B cell (primary cell): ENCODE data around the gene GGACT.

Experiments
- EZH2 ChIP-seq: IDR thresholded peaks from 2 replicates; pipeline ENCODE4 v1.6.1; 2012; ENCODE audit warnings: borderline replicate concordance, low read depth, mild to moderate bottlenecking, moderate library complexity, low read length; ENCODE audit not compliant: insufficient read depth, poor library complexity, severe bottlenecking
- TF ChIP-seq, protein P1 (sequence below): fragments of 200-600 bp; IDR thresholded peaks from one replicate; pipeline ENCODE4 v1.8.0; 2022; ENCODE audit warnings: antibody characterized with exemption, mild to moderate bottlenecking

- TF ChIP-seq, protein P1, sequence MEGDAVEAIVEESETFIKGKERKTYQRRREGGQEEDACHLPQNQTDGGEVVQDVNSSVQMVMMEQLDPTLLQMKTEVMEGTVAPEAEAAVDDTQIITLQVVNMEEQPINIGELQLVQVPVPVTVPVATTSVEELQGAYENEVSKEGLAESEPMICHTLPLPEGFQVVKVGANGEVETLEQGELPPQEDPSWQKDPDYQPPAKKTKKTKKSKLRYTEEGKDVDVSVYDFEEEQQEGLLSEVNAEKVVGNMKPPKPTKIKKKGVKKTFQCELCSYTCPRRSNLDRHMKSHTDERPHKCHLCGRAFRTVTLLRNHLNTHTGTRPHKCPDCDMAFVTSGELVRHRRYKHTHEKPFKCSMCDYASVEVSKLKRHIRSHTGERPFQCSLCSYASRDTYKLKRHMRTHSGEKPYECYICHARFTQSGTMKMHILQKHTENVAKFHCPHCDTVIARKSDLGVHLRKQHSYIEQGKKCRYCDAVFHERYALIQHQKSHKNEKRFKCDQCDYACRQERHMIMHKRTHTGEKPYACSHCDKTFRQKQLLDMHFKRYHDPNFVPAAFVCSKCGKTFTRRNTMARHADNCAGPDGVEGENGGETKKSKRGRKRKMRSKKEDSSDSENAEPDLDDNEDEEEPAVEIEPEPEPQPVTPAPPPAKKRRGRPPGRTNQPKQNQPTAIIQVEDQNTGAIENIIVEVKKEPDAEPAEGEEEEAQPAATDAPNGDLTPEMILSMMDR: no peak
- no peak for TF ChIP-seq EZH2
These were observed 32.2 kb upstream of the GGACT start for GRCh38 chr13:100620792-100621191.
